ENCODE data around the gene CNGB1.
"Not testable (repeated sequence)": the region's sequence is repeated elsewhere in the genome, so short reads cannot be mapped to it uniquely, and the experiment has no call there.

The CNGB1 gene

GRCh38 chr16:57857991-57858390 lies 112.9 kb downstream of the CNGB1 start:
- not testable (repeated sequence) for DNase-seq (ENCODE audit: low read depth)

GRCh38 chr16:57855188-57855587 lies 115.7 kb downstream of the CNGB1 start:
- no peak for DNase-seq (ENCODE audit: low read depth)

- no peak for DNase-seq (ENCODE audit: low read depth)
Observed at GRCh38 chr16:57852189-57852588, 118.7 kb downstream of the CNGB1 start.

GRCh38 chr16:57848181-57848580 lies 122.7 kb downstream of the CNGB1 start:
- no peak for DNase-seq (ENCODE audit: low read depth)

- DNase-seq (ENCODE audit: low read depth): not testable (repeated sequence)
Observed at GRCh38 chr16:57846931-57847330, 124.0 kb downstream of the CNGB1 start.

- no peak for DNase-seq (ENCODE audit: low read depth)
Observed at GRCh38 chr16:57846078-57846697, 124.7 kb downstream of the CNGB1 start.

GRCh38 chr16:57845115-57845514 lies 125.8 kb downstream of the CNGB1 start:
- no peak for DNase-seq (ENCODE audit: low read depth)

- no peak for DNase-seq (ENCODE audit: low read depth)
Observed at GRCh38 chr16:57844416-57845030, 126.4 kb downstream of the CNGB1 start.

GRCh38 chr16:57843400-57843799 lies 127.5 kb downstream of the CNGB1 start:
- DNase-seq (ENCODE audit: low read depth): no peak

GRCh38 chr16:57842601-57843000 lies 128.3 kb downstream of the CNGB1 start:
- DNase-seq (ENCODE audit: low read depth): no peak

GRCh38 chr16:57840833-57841232 lies 130.1 kb downstream of the CNGB1 start:
- no peak for DNase-seq (ENCODE audit: low read depth)

- no peak for DNase-seq (ENCODE audit: low read depth)
Observed at GRCh38 chr16:57838161-57838560, 132.8 kb downstream of the CNGB1 start.

- DNase-seq (ENCODE audit: low read depth): no peak
Observed at GRCh38 chr16:57837305-57838125, 133.4 kb downstream of the CNGB1 start.

- DNase-seq (ENCODE audit: low read depth): not testable (repeated sequence)
Observed at GRCh38 chr16:57835439-57835838, 135.5 kb downstream of the CNGB1 start.

- DNase-seq (ENCODE audit: low read depth): no peak
Observed at GRCh38 chr16:57834936-57835335, 136.0 kb downstream of the CNGB1 start.
